ENCODE measurements around the gene LRIT2. TPM values are rescaled to one million over a fixed set of nuclear protein-coding genes. Genes with fewer than 3 reads are reported as not detected.

LRIT2 gene
- total RNA-seq = not detected in 2 replicates

GRCh38 chr10:84225427-84226173 is at the start of gene LRIT2:
Gene LRIT2 (minus strand): TSS chr10:84225544. CDS start chr10:84225520, 24 bp downstream.

GRCh38 chr10:84244651-84245270 is 19.4 kb upstream of the LRIT2 start, which contains the start of gene RGR:
Gene RGR (plus strand): TSS chr10:84245053. CDS start chr10:84245091, 38 bp downstream.

GRCh38 chr10:84241185-84241790 is 15.9 kb upstream of the LRIT2 start, which contains the start of gene LRIT1:
Gene LRIT1 (minus strand): TSS chr10:84241546. CDS start chr10:84241439, 107 bp downstream.

GRCh38 chr10:84194424-84195043 is 30.8 kb downstream of the LRIT2 start, which contains the start of gene CDHR1:
Gene CDHR1 (plus strand): TSS chr10:84194537. CDS start chr10:84194761, 224 bp downstream.

GRCh38 chr10:84173501-84173929 is 51.8 kb downstream of the LRIT2 start, which contains the start of gene GPR15LG:
Gene GPR15LG (plus strand): TSS chr10:84173801. CDS start chr10:84173852, 51 bp downstream.

Other genes starting within 250 kb of the LRIT2 start
- gene GHITM, start 86.0 kb downstream of the LRIT2 start, total RNA-seq = 172 and 189 TPM in 2 replicates
- not detected in 2 replicates for gene GPR15LG, start 51.7 kb downstream of the LRIT2 start, total RNA-seq
- gene CDHR1, start 31.0 kb downstream of the LRIT2 start, total RNA-seq = under 0.01 and 0.20 TPM in 2 replicates
- not detected in 2 replicates for gene LRIT1, start 16.0 kb upstream of the LRIT2 start, total RNA-seq
- gene RGR, start 19.5 kb upstream of the LRIT2 start, total RNA-seq = not detected in 2 replicates
- 30.2 and 32.5 TPM in 2 replicates for gene CCSER2, start 103.0 kb upstream of the LRIT2 start, total RNA-seq